ENCODE results near the gene RPP25L.

Gene RPP25L

GRCh38 chr9:34635556-34635955 is 23.7 kb upstream of the RPP25L start:
- H3K4me1 ChIP-seq = peaks cover 0 to 29% (median 23%) of the 10 kb centered on the region in 4 donors
- peaks cover 0 to 5% of the 10 kb centered on the region in 2 donors for H3K27me3 ChIP-seq
- no peaks in the 10 kb centered on the region for H3K9me3 ChIP-seq
- intact Hi-C loops (cut with DNase I; ENCODE audit: low total_unique reads) = no loop called here
- peaks cover 0 to 7% (median 0%) of the 10 kb centered on the region in 3 donors for H3K36me3 ChIP-seq
- H3K4me3 ChIP-seq = no peak overlapping the region
- no peak for DNase-seq
- no peak for TF ChIP-seq CTCF (IDR thresholded peaks at IDR 0.05)
- H3K27ac ChIP-seq = no peak overlapping the region

GRCh38 chr9:34634551-34635248 is 22.8 kb upstream of the RPP25L start:
- peaks cover 0 to 13% of the 10 kb centered on the region in 2 donors for H3K27me3 ChIP-seq
- H3K9me3 ChIP-seq = no peaks in the 10 kb centered on the region
- H3K4me3 ChIP-seq = no peak overlapping the region
- no peak overlapping the region for H3K27ac ChIP-seq
- peaks cover 0 to 29% (median 23%) of the 10 kb centered on the region in 4 donors for H3K4me1 ChIP-seq
- peaks cover 0 to 7% (median 0%) of the 10 kb centered on the region in 3 donors for H3K36me3 ChIP-seq
- no peak for TF ChIP-seq CTCF (IDR thresholded peaks at IDR 0.05)
- DNase-seq = no peak
- intact Hi-C loops (cut with DNase I; ENCODE audit: low total_unique reads) = no loop called here

GRCh38 chr9:34633851-34634550 is 22.1 kb upstream of the RPP25L start:
- Histone ChIP-seq H3K36me3 (peaks cover 0 to 7% (median 0%) of the 10 kb centered on the region in 3 donors), H3K27ac (no peak overlapping the region), H3K4me3 (no peak overlapping the region), H3K27me3 (peaks cover 5 to 20% of the 10 kb centered on the region in 2 donors), H3K9me3 (no peaks in the 10 kb centered on the region), H3K4me1 (peaks cover 0 to 34% (median 28%) of the 10 kb centered on the region in 4 donors)
- intact Hi-C loops (cut with DNase I; ENCODE audit: low total_unique reads) = loop anchor here (2.0 kb wide), 1 partner anchor 21 kb away; the partner anchor contains the start of gene RPP25L
- TF ChIP-seq CTCF (IDR thresholded peaks at IDR 0.05) = peak; percentile 76 to 80
- DNase-seq = no peak

GRCh38 chr9:34633166-34633565 is 21.3 kb upstream of the RPP25L start:
- TF ChIP-seq CTCF (IDR thresholded peaks at IDR 0.05) = no peak
- intact Hi-C loops (cut with DNase I; ENCODE audit: low total_unique reads) = loop anchor here (2.0 kb wide), 1 partner anchor 20 kb away; the partner anchor contains the start of gene RPP25L
- H3K9me3 ChIP-seq = no peaks in the 10 kb centered on the region
- H3K27ac ChIP-seq = no peak overlapping the region
- peaks cover 0 to 7% (median 0%) of the 10 kb centered on the region in 3 donors for H3K36me3 ChIP-seq
- H3K27me3 ChIP-seq = peaks cover 5 to 27% of the 10 kb centered on the region in 2 donors
- no peak overlapping the region for H3K4me3 ChIP-seq
- DNase-seq = no peak
- H3K4me1 ChIP-seq = peaks cover 0 to 35% (median 31%) of the 10 kb centered on the region in 4 donors

GRCh38 chr9:34630402-34631154 is 18.7 kb upstream of the RPP25L start:
- Histone ChIP-seq H3K4me3 (no peak overlapping the region), H3K9me3 (no peaks in the 10 kb centered on the region), H3K27ac (no peak overlapping the region), H3K4me1 (peaks cover 0 to 17% (median 16%) of the 10 kb centered on the region in 4 donors), H3K27me3 (peaks cover 5 to 53% of the 10 kb centered on the region in 2 donors), H3K36me3 (peaks cover 0 to 6% (median 0%) of the 10 kb centered on the region in 3 donors)
- intact Hi-C loops (cut with DNase I; ENCODE audit: low total_unique reads) = no loop called here
- DNase-seq = no peak
- no peak for TF ChIP-seq CTCF (IDR thresholded peaks at IDR 0.05)
